Karpas-422 (cell line): ENCODE measurements around the gene ITPRID2. TPM values are rescaled to one million over a fixed set of nuclear protein-coding genes. Genes with fewer than 3 reads are reported as not detected.
A peak's percentile ranks its signal among the peaks of the same experiment; 100 is the strongest.
"Not testable (repeated sequence)": the region's sequence is repeated elsewhere in the genome, so short reads cannot be mapped to it uniquely, and the experiment has no call there.

ENCODE experiments used
- DNase-seq: peaks from one replicate; pipeline ENCODE4 v3.0.0-alpha.2; 2015
- H2AFZ ChIP-seq: fragments of 200-600 bp; sonication (generic); 2 replicates; pipeline ENCODE4 v1.6.1; 2014; ENCODE audit warnings: antibody characterized with exemption, low read length, mixed read lengths
- H3K27ac ChIP-seq: fragments of 200-600 bp; sonication (generic); 2 replicates; pipeline ENCODE4 v1.5.1; 2014; ENCODE audit warnings: mild to moderate bottlenecking, low read length, moderate library complexity
- H3K27me3 ChIP-seq: fragments of 200-600 bp; sonication (generic); 2 replicates; pipeline ENCODE4 v1.6.1; 2014; ENCODE audit warnings: low read length, mixed read lengths
- H3K36me3 ChIP-seq: fragments of 200-600 bp; sonication (generic); 2 replicates; pipeline ENCODE4 v1.6.1; 2014; ENCODE audit warnings: low read length, mixed read lengths; ENCODE audit not compliant: insufficient read depth
- H3K4me1 ChIP-seq: fragments of 200-600 bp; sonication (generic); 2 replicates; pipeline ENCODE4 v1.6.1; 2014; ENCODE audit warnings: mild to moderate bottlenecking, low read length, mixed read lengths
- H3K4me2 ChIP-seq: fragments of 200-600 bp; sonication (generic); 2 replicates; pipeline ENCODE4 v1.6.1; 2014; ENCODE audit warnings: low read length, low read depth, mild to moderate bottlenecking; ENCODE audit not compliant: poor library complexity, severe bottlenecking
- H3K4me3 ChIP-seq: fragments of 200-600 bp; sonication (generic); 2 replicates; pipeline ENCODE4 v1.5.1; 2014; ENCODE audit warnings: mild to moderate bottlenecking, antibody characterized with exemption, low read length, mixed read lengths
- H3K79me2 ChIP-seq: fragments of 200-600 bp; sonication (generic); 2 replicates; pipeline ENCODE4 v1.6.1; 2014; ENCODE audit warnings: mild to moderate bottlenecking, low read length, mixed read lengths
- H3K9ac ChIP-seq: fragments of 200-600 bp; sonication (generic); 2 replicates; pipeline ENCODE4 v1.6.0; 2014; ENCODE audit warnings: low read length
- H3K9me2 ChIP-seq: fragments of 200-600 bp; sonication (generic), shearing (Covaris generic); replicated peaks from 2 replicates; pipeline ENCODE4 v1.6.0; 2014; ENCODE audit warnings: mild to moderate bottlenecking, low read length, moderate library complexity; ENCODE audit not compliant: insufficient read depth
- H3K9me3 ChIP-seq: fragments of 300-700, 200-600 bp; sonication (generic); 2 replicates; pipeline ENCODE4 v1.6.1; 2014; ENCODE audit warnings: low read length, mixed read lengths
- H4K20me1 ChIP-seq: fragments of 200-600 bp; sonication (generic); 2 replicates; pipeline ENCODE4 v1.6.1; 2014; ENCODE audit warnings: mild to moderate bottlenecking, antibody characterized with exemption, low read length, low read depth; ENCODE audit not compliant: insufficient read depth
- total RNA-seq: library from RNA; depleted of rRNA; stranded (reverse); fragments of >200 nt; shearing (Covaris generic); gene quantifications from 2 replicates; pipeline ENCODE4 v1.2.3, GENCODE V29; 2014; ENCODE audit warnings: low replicate concordance

The ITPRID2 gene
- total RNA-seq, 1 experiment from 2014 or later, result 136 TPM

- Histone ChIP-seq H3K27ac (no peak overlapping the region), H3K9me3 (no peaks in the 10 kb centered on the region), H3K4me2 (no peak overlapping the region), H3K4me3 (no peak overlapping the region), H3K9ac (no peak overlapping the region), H3K9me2 (no peaks in the 10 kb centered on the region), H3K4me1 (peaks cover 3% of the 10 kb centered on the region), H3K36me3 (no peaks in the 10 kb centered on the region), H3K27me3 (no peaks in the 10 kb centered on the region), H4K20me1 (no peaks in the 10 kb centered on the region), H3K79me2 (no peaks in the 10 kb centered on the region), H2AFZ (no peak overlapping the region)
- no peak for DNase-seq
Measured at GRCh38 chr2:181952404-181953226, 61.1 kb downstream of the ITPRID2 start.

GRCh38 chr2:181953881-181954537 lies 62.5 kb downstream of the ITPRID2 start:
- no peaks in the 10 kb centered on the region for H4K20me1 ChIP-seq
- no peaks in the 10 kb centered on the region for H3K27me3 ChIP-seq
- no peaks in the 10 kb centered on the region for H3K9me2 ChIP-seq
- no peak overlapping the region for H3K27ac ChIP-seq
- H3K4me1 ChIP-seq, result peaks cover 3% of the 10 kb centered on the region
- no peaks in the 10 kb centered on the region for H3K36me3 ChIP-seq
- H2AFZ ChIP-seq, result peak overlapping the region; percentile 73
- H3K4me3 ChIP-seq, result peak overlapping the region; percentile 47; the same call in 1 of the 2 replicates
- no peaks in the 10 kb centered on the region for H3K79me2 ChIP-seq
- H3K9me3 ChIP-seq, result no peaks in the 10 kb centered on the region
- H3K4me2 ChIP-seq, result peak overlapping the region; percentile 50
- H3K9ac ChIP-seq, result no peak overlapping the region
- DNase-seq, result peak; percentile 89

- peaks cover 3% of the 10 kb centered on the region for H3K4me1 ChIP-seq
- peak overlapping the region; percentile 47; the same call in 1 of the 2 replicates for H3K4me3 ChIP-seq
Measured at GRCh38 chr2:181954538-181954883, 63.0 kb downstream of the ITPRID2 start.

GRCh38 chr2:181955010-181955409 lies 63.5 kb downstream of the ITPRID2 start:
- H3K36me3 ChIP-seq, result no peaks in the 10 kb centered on the region
- no peak for DNase-seq
- H3K79me2 ChIP-seq, result no peaks in the 10 kb centered on the region
- H3K4me2 ChIP-seq, result no peak overlapping the region
- no peak overlapping the region for H3K4me3 ChIP-seq
- peaks cover 3% of the 10 kb centered on the region for H3K4me1 ChIP-seq
- peak overlapping the region; percentile 73; the same call in 1 of the 2 replicates for H2AFZ ChIP-seq
- H3K9ac ChIP-seq, result no peak overlapping the region
- no peaks in the 10 kb centered on the region for H3K9me3 ChIP-seq
- no peaks in the 10 kb centered on the region for H3K27me3 ChIP-seq
- H4K20me1 ChIP-seq, result no peaks in the 10 kb centered on the region
- no peak overlapping the region for H3K27ac ChIP-seq
- no peaks in the 10 kb centered on the region for H3K9me2 ChIP-seq

More at GRCh38 chr2:181954538-181954883, 63.0 kb downstream of the ITPRID2 start:
- H3K9me2 ChIP-seq, result no peaks in the 10 kb centered on the region
- no peaks in the 10 kb centered on the region for H3K9me3 ChIP-seq
- no peak overlapping the region for H3K27ac ChIP-seq
- H3K4me2 ChIP-seq, result peak overlapping the region; percentile 50
- no peak for DNase-seq
- no peak overlapping the region for H3K9ac ChIP-seq
- H3K27me3 ChIP-seq, result no peaks in the 10 kb centered on the region
- no peaks in the 10 kb centered on the region for H3K79me2 ChIP-seq
- H3K36me3 ChIP-seq, result no peaks in the 10 kb centered on the region
- no peaks in the 10 kb centered on the region for H4K20me1 ChIP-seq
- peak overlapping the region; percentile 73 for H2AFZ ChIP-seq

GRCh38 chr2:181955866-181956265 lies 64.3 kb downstream of the ITPRID2 start:
- not testable (repeated sequence) for H3K79me2 ChIP-seq, DNase-seq, H3K27me3 ChIP-seq, H3K27ac ChIP-seq, H4K20me1 ChIP-seq, H3K9ac ChIP-seq, H3K4me1 ChIP-seq, H3K9me3 ChIP-seq, H3K9me2 ChIP-seq, H2AFZ ChIP-seq, H3K36me3 ChIP-seq, H3K4me3 ChIP-seq, H3K4me2 ChIP-seq

GRCh38 chr2:181957668-181958067 lies 66.1 kb downstream of the ITPRID2 start:
- Histone ChIP-seq H3K9ac (no peak overlapping the region), H3K27ac (no peak overlapping the region), H3K36me3 (no peaks in the 10 kb centered on the region), H3K4me3 (no peak overlapping the region), H3K9me2 (no peaks in the 10 kb centered on the region), H3K9me3 (no peaks in the 10 kb centered on the region), H3K27me3 (no peaks in the 10 kb centered on the region), H3K4me1 (peaks cover 3% of the 10 kb centered on the region), H4K20me1 (no peaks in the 10 kb centered on the region), H3K79me2 (no peaks in the 10 kb centered on the region), H3K4me2 (no peak overlapping the region), H2AFZ (no peak overlapping the region)
- DNase-seq, result no peak

- H3K9ac ChIP-seq, result no peak overlapping the region
- DNase-seq, result no peak
Measured at GRCh38 chr2:181958726-181959125, 67.2 kb downstream of the ITPRID2 start.

GRCh38 chr2:181959508-181959907 lies 68.0 kb downstream of the ITPRID2 start:
- Histone ChIP-seq H3K9ac (no peak overlapping the region), H3K9me3 (no peaks in the 10 kb centered on the region), H3K79me2 (no peaks in the 10 kb centered on the region), H4K20me1 (no peaks in the 10 kb centered on the region), H3K36me3 (no peaks in the 10 kb centered on the region), H3K27me3 (no peaks in the 10 kb centered on the region), H2AFZ (no peak overlapping the region), H3K4me3 (no peak overlapping the region), H3K9me2 (no peaks in the 10 kb centered on the region), H3K27ac (no peak overlapping the region), H3K4me1 (peaks cover 1% of the 10 kb centered on the region; the same call in 1 of the 2 replicates), H3K4me2 (no peak overlapping the region)
- no peak for DNase-seq

More at GRCh38 chr2:181958726-181959125, 67.2 kb downstream of the ITPRID2 start:
- Histone ChIP-seq H3K4me2 (no peak overlapping the region), H3K9me3 (no peaks in the 10 kb centered on the region), H3K9me2 (no peaks in the 10 kb centered on the region), H2AFZ (no peak overlapping the region), H3K79me2 (no peaks in the 10 kb centered on the region), H3K27ac (no peak overlapping the region), H3K4me3 (no peak overlapping the region), H3K4me1 (peaks cover 3% of the 10 kb centered on the region), H4K20me1 (no peaks in the 10 kb centered on the region), H3K27me3 (no peaks in the 10 kb centered on the region), H3K36me3 (no peaks in the 10 kb centered on the region)
